B cell (primary cell): ENCODE results near the gene BMP7.

Experiments used
- CTCF ChIP-seq: fragments of 200-600 bp; IDR thresholded peaks from one replicate; pipeline ENCODE4 v1.8.0; 2022; ENCODE audit warnings: antibody characterized with exemption, mild to moderate bottlenecking
- EZH2 ChIP-seq: IDR thresholded peaks from 2 replicates; pipeline ENCODE4 v1.6.1; 2012; ENCODE audit warnings: borderline replicate concordance, low read depth, mild to moderate bottlenecking, moderate library complexity, low read length; ENCODE audit not compliant: insufficient read depth, poor library complexity, severe bottlenecking

GRCh38 chr20:57140416-57140965 lies 126.0 kb downstream of the BMP7 start:
- TF ChIP-seq CTCF = no peak
- no peak for TF ChIP-seq EZH2
